ENCODE measurements around the gene TSPEAR. TPM values are rescaled to one million over a fixed set of nuclear protein-coding genes. Genes with fewer than 3 reads are reported as not detected.
A peak's percentile ranks its signal among the peaks of the same experiment; 100 is the strongest.

Gene TSPEAR
- total RNA-seq: 1 to 10 TPM in 3 of 4 donors, under 1 TPM in 1; 0.29 to 4.6 (median 1.3) TPM
- polyA plus RNA-seq: 2.2 TPM
- long read RNA-seq, donor 1, partial matches to known transcripts: 1 of 3 reads
- long read RNA-seq, donor 1, other reads (novel, unspliced or antisense): 2 of 3 reads
- long read RNA-seq, donor 2, partial matches to known transcripts: 0 of 3 reads
- long read RNA-seq, donor 2, other reads (novel, unspliced or antisense): 3 of 3 reads
- long read RNA-seq, donor 3, partial matches to known transcripts: 1 of 7 reads
- long read RNA-seq, donor 3, other reads (novel, unspliced or antisense): 6 of 7 reads
- long read RNA-seq, donor 4: 0 reads

DNA sequence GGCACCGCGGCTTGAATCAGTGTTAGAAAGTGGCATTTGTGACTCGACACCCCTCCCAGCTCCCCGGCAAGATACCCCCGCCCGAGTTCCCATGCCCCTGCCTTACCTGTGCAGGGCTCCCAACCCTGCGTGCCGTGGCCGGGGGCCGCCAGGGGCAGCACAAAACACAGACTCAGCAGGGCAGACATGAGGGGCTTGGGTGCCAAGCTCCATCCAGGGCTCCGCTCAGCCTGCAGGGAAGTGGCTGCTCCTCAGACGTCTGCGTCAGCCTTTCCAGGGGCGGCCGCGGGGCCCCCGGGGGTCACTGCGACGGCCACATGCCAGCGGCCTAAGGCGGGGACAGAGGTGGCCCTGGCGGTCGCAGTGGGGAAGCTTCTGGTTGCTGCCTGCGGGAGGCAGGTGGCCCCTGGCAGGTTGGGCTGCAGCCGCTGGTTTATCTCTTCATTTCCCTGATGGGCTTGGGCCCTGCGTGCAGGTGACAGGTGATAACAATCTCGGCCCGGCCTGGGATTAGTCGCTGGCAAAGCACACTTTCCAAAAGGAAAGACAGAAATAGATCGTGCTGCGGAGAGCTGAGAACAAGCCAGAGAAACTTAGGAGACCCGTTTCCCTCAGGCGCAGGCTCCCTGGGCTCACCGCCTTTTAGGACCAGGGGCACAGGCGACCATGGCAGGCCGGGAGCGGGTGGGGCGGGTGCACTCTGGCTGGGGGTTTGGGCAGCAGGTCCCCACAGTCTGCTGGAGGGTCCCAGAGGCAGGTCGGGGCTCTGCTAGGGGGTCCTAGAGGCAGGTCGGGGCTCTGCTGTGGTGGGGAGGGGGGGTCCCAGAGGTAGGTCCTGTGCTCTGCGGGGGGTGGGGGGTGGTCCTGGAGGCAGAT lies at the start of gene TSPEAR:
Gene TSPEAR, minus strand, starts transcription at position 246 of the 876 bp plus-strand sequence. Its CDS starts 58 bp downstream, at position 188.
- 1% methylated on average over 41 of the region's 41 CpGs for WGBS
- Histone ChIP-seq H3K27ac (ENCODE audit: low read length) (no peak within 1 kb of the TSS), H3K27me3 (ENCODE audit: control insufficient read depth, insufficient read depth) (no peaks in the 10 kb centered on the region), H3K4me3 (ENCODE audit: low read length) (no peak within 1 kb of the TSS), H3K9me3 (ENCODE audit: control insufficient read depth, low read length) (no peaks in the 10 kb centered on the region), H3K4me1 (ENCODE audit: control insufficient read depth, insufficient read depth, low read length) (no peaks in the 10 kb centered on the region)
- ATAC-seq: no peak
- intact Hi-C loops (cut with DNase I): no loop called here
- peak in 1 of 3 donors; percentile 12 for DNase-seq

- no peak overlapping the region for H3K4me3 ChIP-seq (ENCODE audit: low read length)
- H3K27me3 ChIP-seq (ENCODE audit: control insufficient read depth, insufficient read depth): no peaks in the 10 kb centered on the region
- ATAC-seq (no peak), DNase-seq (peak in 1 of 3 donors; percentile 29)
- H3K4me1 ChIP-seq (ENCODE audit: control insufficient read depth, insufficient read depth, low read length): no peaks in the 10 kb centered on the region
- H3K9me3 ChIP-seq (ENCODE audit: control insufficient read depth, low read length): no peaks in the 10 kb centered on the region
- WGBS: 85% methylated on average over 9 of the region's 9 CpGs
- intact Hi-C loops (cut with DNase I): no loop called here
- H3K27ac ChIP-seq (ENCODE audit: low read length): no peak overlapping the region
Observed at GRCh38 chr21:44760376-44760775, 49.0 kb upstream of the TSPEAR start.

GRCh38 chr21:44759628-44760285 lies 48.4 kb upstream of the TSPEAR start:
- DNase-seq: no peak
- Histone ChIP-seq H3K4me1 (ENCODE audit: control insufficient read depth, insufficient read depth, low read length) (no peaks in the 10 kb centered on the region), H3K9me3 (ENCODE audit: control insufficient read depth, low read length) (no peaks in the 10 kb centered on the region), H3K27ac (ENCODE audit: low read length) (no peak overlapping the region), H3K27me3 (ENCODE audit: control insufficient read depth, insufficient read depth) (no peaks in the 10 kb centered on the region), H3K4me3 (ENCODE audit: low read length) (no peak overlapping the region)
- 86% methylated on average over 22 of the region's 22 CpGs for WGBS
- intact Hi-C loops (cut with DNase I): loop anchor here in 1 of 4 donors (10.0 kb wide), 1 partner anchor 245 kb away; no protein-coding TSS in a partner anchor
- ATAC-seq: no peak

DNA sequence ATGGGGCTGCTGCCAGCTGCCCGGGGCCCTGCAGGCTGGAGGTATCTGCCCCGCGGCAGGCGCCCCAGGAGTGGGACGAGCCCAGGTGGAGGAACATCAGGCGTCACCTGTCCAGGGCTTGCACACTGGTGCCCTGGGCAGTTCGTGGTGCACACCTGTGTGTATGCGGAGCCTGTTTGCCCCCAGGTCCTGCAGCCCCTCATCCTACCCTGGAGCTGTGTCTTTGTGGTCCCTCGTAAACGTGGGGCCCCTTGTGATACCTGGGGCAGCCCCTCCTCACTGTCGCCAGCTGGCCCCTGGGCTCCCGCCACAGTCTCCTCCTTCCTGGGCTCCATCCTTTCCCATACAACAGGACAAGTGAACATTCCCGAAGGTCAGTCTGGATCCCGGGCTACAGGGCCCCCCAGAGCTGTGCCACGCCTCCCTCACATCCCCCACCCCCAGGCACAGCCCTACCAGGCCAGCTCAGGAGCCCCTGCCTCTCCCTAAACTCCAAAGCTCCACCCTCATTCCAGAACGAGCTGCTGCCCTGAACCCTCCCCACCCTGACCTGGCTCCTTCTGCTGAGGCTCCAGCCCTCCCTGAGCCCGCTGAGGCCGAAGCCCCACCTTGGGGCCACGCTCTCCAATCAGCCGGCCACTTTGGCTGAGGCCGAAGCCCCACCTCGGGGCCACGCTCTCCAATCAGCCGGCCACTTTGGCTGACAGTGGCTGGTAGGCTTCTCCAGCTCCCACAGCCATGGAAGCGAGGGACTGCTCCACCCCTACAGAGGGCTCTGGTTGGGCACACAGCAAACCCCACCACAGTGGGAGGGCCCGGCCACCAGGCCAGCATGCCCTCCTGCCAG lies 47.6 kb upstream of the TSPEAR start:
- Histone ChIP-seq H3K27me3 (ENCODE audit: control insufficient read depth, insufficient read depth) (no peaks in the 10 kb centered on the region), H3K9me3 (ENCODE audit: control insufficient read depth, low read length) (no peaks in the 10 kb centered on the region), H3K4me1 (ENCODE audit: control insufficient read depth, insufficient read depth, low read length) (no peaks in the 10 kb centered on the region), H3K4me3 (ENCODE audit: low read length) (no peak overlapping the region), H3K27ac (ENCODE audit: low read length) (no peak overlapping the region)
- DNase-seq: peak in 1 of 3 donors; percentile 24
- ATAC-seq: no peak
- intact Hi-C loops (cut with DNase I): loop anchor here in 1 of 4 donors (10.0 kb wide), 1 partner anchor 244 kb away; no protein-coding TSS in a partner anchor
- whole genome bisulfite sequencing: 80% methylated on average over 26 of the region's 26 CpGs

DNA sequence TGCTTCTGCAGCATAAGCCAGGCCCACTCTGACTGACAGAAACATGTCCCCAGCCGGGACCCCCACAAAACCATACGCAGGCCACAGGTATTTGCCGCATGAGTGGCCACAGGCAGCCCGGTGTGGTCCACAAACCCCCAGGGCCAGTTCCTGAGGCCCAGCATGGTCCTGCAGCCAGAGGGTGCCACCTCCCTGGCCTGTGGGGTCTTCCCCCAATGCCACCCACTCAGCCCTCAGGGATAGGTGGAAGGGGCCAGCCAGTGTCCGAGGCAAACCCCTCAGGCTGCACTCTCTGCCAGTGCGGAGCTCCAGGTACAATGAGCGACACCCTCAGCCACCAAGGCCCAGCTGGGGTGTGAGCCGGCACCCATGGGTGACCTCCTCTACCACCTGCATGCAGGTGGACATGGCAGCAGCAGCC lies 46.8 kb upstream of the TSPEAR start:
- H3K4me1 ChIP-seq (ENCODE audit: control insufficient read depth, insufficient read depth, low read length): no peaks in the 10 kb centered on the region
- H3K9me3 ChIP-seq (ENCODE audit: control insufficient read depth, low read length): no peaks in the 10 kb centered on the region
- no peaks in the 10 kb centered on the region for H3K27me3 ChIP-seq (ENCODE audit: control insufficient read depth, insufficient read depth)
- no peak overlapping the region for H3K4me3 ChIP-seq (ENCODE audit: low read length)
- intact Hi-C loops (cut with DNase I): loop anchor here in 1 of 4 donors (10.0 kb wide), 1 partner anchor 243 kb away; no protein-coding TSS in a partner anchor
- H3K27ac ChIP-seq (ENCODE audit: low read length): no peak overlapping the region
- WGBS: 95% methylated on average over 8 of the region's 8 CpGs
- no peak for DNase-seq
- ATAC-seq: no peak

DNA sequence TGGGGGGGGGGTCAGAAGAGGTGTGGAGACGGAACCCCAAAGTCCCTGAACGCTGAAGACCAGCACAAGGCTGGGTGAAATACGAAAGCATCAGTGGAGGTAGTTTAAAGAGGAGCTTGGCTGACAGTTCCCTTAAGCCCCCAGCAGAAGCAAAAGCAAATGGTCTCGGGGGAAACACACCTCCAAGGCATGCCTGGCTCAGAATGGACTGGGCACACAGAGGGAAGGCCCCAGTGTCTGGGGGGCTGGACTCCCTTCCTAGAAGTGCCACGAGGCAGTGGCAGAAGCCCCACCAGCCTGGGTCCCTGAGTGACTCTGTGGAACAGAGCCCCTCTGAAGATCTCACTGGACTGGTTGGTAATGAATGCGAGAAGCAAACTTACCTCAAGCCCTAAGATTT lies 46.4 kb upstream of the TSPEAR start:
- H3K9me3 ChIP-seq (ENCODE audit: control insufficient read depth, low read length): no peaks in the 10 kb centered on the region
- DNase-seq: no peak
- no peak overlapping the region for H3K4me3 ChIP-seq (ENCODE audit: low read length)
- no peak overlapping the region for H3K27ac ChIP-seq (ENCODE audit: low read length)
- H3K27me3 ChIP-seq (ENCODE audit: control insufficient read depth, insufficient read depth): no peaks in the 10 kb centered on the region
- ATAC-seq: no peak
- WGBS: 92% methylated on average over 6 of the region's 6 CpGs
- H3K4me1 ChIP-seq (ENCODE audit: control insufficient read depth, insufficient read depth, low read length): no peaks in the 10 kb centered on the region
- intact Hi-C loops (cut with DNase I): loop anchor here in 1 of 4 donors (10.0 kb wide), 1 partner anchor 243 kb away; no protein-coding TSS in a partner anchor

DNA sequence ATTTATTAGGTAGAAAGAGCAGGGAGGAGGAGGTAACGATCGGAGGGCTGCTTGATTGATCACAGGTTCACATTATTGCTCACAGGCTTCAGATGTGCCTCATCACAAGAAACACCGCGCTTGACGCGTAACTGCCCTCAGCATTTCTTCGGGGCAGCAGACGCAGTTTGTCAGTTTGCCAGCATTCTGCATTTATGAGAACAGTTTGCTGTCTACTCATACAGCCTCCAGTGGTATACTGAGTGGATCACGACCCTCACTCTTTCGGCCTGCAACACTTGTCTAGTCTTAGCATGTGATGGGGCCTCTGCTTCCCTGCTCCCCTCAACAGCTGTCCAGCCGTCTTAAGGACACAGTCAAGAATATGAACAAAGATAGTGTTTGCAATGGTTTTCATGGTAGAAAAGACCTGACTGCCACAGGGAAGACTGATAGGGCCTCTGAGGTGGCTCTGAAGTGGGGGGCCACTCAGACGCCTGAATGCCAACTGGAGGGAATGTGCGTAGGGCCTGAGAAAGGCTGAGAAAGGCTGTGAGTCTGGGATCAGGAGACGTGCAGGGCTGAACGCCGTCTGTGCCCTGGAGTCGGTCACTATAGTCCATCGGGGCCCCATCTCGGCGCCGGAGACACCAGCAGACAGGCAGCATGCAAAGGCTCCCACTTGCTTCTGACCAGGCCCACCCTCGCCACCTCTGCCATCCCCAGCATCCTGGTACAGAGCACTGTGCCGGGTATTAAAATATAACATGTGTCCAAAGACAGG lies 45.2 kb upstream of the TSPEAR start:
- Histone ChIP-seq H3K9me3 (ENCODE audit: control insufficient read depth, low read length) (no peaks in the 10 kb centered on the region), H3K4me3 (ENCODE audit: low read length) (no peak overlapping the region), H3K27me3 (ENCODE audit: control insufficient read depth, insufficient read depth) (no peaks in the 10 kb centered on the region), H3K4me1 (ENCODE audit: control insufficient read depth, insufficient read depth, low read length) (no peaks in the 10 kb centered on the region), H3K27ac (ENCODE audit: low read length) (no peak overlapping the region)
- 94% methylated on average over 23 of the region's 23 CpGs for WGBS
- ATAC-seq (no peak), DNase-seq (no peak)
- intact Hi-C loops (cut with DNase I): loop anchor here in 1 of 4 donors (10.0 kb wide), 1 partner anchor 242 kb away; no protein-coding TSS in a partner anchor

GRCh38 chr21:44755227-44755626 lies 43.9 kb upstream of the TSPEAR start:
- Histone ChIP-seq H3K4me1 (ENCODE audit: control insufficient read depth, insufficient read depth, low read length) (no peaks in the 10 kb centered on the region), H3K4me3 (ENCODE audit: low read length) (no peak overlapping the region), H3K27me3 (ENCODE audit: control insufficient read depth, insufficient read depth) (no peaks in the 10 kb centered on the region), H3K9me3 (ENCODE audit: control insufficient read depth, low read length) (no peaks in the 10 kb centered on the region), H3K27ac (ENCODE audit: low read length) (no peak overlapping the region)
- ATAC-seq (peak in 1 of 2 donors; percentile 41), DNase-seq (no peak)
- intact Hi-C loops (cut with DNase I): loop anchor here in 1 of 4 donors (10.0 kb wide), 1 partner anchor 240 kb away; no protein-coding TSS in a partner anchor
- WGBS: 46% methylated on average over 5 of the region's 5 CpGs

GRCh38 chr21:44753357-44753756 lies 42.0 kb upstream of the TSPEAR start:
- no peaks in the 10 kb centered on the region for H3K9me3 ChIP-seq (ENCODE audit: control insufficient read depth, low read length)
- intact Hi-C loops (cut with DNase I): loop anchor here in 1 of 4 donors (10.0 kb wide), 1 partner anchor 239 kb away; no protein-coding TSS in a partner anchor
- WGBS: 92% methylated on average over 19 of the region's 19 CpGs
- DNase-seq (no peak), ATAC-seq (no peak)
- no peak overlapping the region for H3K27ac ChIP-seq (ENCODE audit: low read length)
- H3K4me1 ChIP-seq (ENCODE audit: control insufficient read depth, insufficient read depth, low read length): no peaks in the 10 kb centered on the region
- H3K27me3 ChIP-seq (ENCODE audit: control insufficient read depth, insufficient read depth): no peaks in the 10 kb centered on the region
- no peak overlapping the region for H3K4me3 ChIP-seq (ENCODE audit: low read length)
